GM12878 (cell line): Measurements from ENCODE around the gene AATF. TPM values are rescaled to one million over a fixed set of nuclear protein-coding genes. Genes with fewer than 3 reads are reported as not detected.

ENCODE experiments used
- ATAC-seq: fragments of 200-7000 bp; cut with Tn5 transposase; 3 replicates; pipeline ENCODE4 v1.9.1; 2020; ENCODE audit warnings: mild to moderate bottlenecking, moderate library complexity
- BruUV-seq: library from RNA; stranded (reverse); fragments of 400-500 nt; replicated peaks from 2 replicates; lab custom pipeline; 2021; lab: Mats Ljungman, UMichigan
- CTCF ChIA-PET: fragments of 300-600 bp; sonication (Branson Sonifier 250); formaldehyde crosslinking; extraction: SDS; loops from one replicate; lab custom pipeline; 2021; ENCODE audit warnings: inconsistent platforms; lab: Yijun Ruan, JAX
- POLR2A ChIA-PET: fragments of 350-600 bp; formaldehyde crosslinking; extraction: SDS; loops from one replicate; lab custom pipeline; 2021; ENCODE audit warnings: inconsistent platforms; lab: Charles Lee
- RAD21 ChIA-PET: fragments of 300-600 bp; sonication (Branson Sonifier 250); formaldehyde crosslinking; loops from one replicate; lab custom pipeline; 2023; ENCODE audit warnings: antibody characterized with exemption; ENCODE audit not compliant: unreplicated experiment; lab: Charles Lee
- SMC1A ChIA-PET: fragments of 300-600 bp; sonication (Branson Sonifier 250); formaldehyde crosslinking; loops from one replicate; lab custom pipeline; 2023; ENCODE audit not compliant: unreplicated experiment, uncharacterized antibody; lab: Charles Lee
- DNase-seq: peaks from one replicate; pipeline ENCODE4 v3.0.0-alpha.2; 2011; ENCODE audit warnings: low read depth, low spot score
- FAIRE-seq: peaks from 3 replicates; lab custom pipeline; 2011; peaks lifted over from hg19 to GRCh38; lab: Jason Lieb, UNC
- H2AFZ ChIP-seq: 2 replicates; pipeline ENCODE4 v1.6.0; 2011; ENCODE audit warnings: low read depth, low read length, control low read depth; ENCODE audit not compliant: control insufficient read depth
- H3K27ac ChIP-seq: 2 replicates; pipeline ENCODE4 v1.5.1; 2011; ENCODE audit warnings: control low read depth; ENCODE audit not compliant: control insufficient read depth, insufficient read depth
- H3K27me3 ChIP-seq, 2 experiments: replicated peaks in 1 of 2; 2 replicates each; pipeline versions ENCODE4 v1.6.0 to v1.6.1; 2011; ENCODE audit warnings: low read length in 1 of 2; ENCODE audit not compliant: control insufficient read depth in 2 of 2, insufficient read depth in 2 of 2
- H3K36me3 ChIP-seq, 2 experiments: 2 replicates each; pipeline ENCODE4 v1.5.1; 2011; ENCODE audit warnings: low read length in 1 of 2; ENCODE audit not compliant: control insufficient read depth in 2 of 2, insufficient read depth in 2 of 2
- H3K4me1 ChIP-seq: 2 replicates; pipeline ENCODE4 v1.6.1; 2011; ENCODE audit warnings: mild to moderate bottlenecking, low read length, moderate library complexity, mixed read lengths; ENCODE audit not compliant: control insufficient read depth, insufficient read depth
- H3K4me2 ChIP-seq: 2 replicates; pipeline ENCODE4 v1.6.0; 2011; ENCODE audit warnings: control low read depth; ENCODE audit not compliant: control insufficient read depth, insufficient read depth
- H3K4me3 ChIP-seq: fragments of 200-600 bp; sonication (generic); 2 replicates; pipeline ENCODE4 v1.5.1; 2016
- H3K79me2 ChIP-seq: 2 replicates; pipeline ENCODE4 v1.6.0; 2011; ENCODE audit warnings: low read length; ENCODE audit not compliant: control insufficient read depth, insufficient read depth
- H3K9ac ChIP-seq: 2 replicates; pipeline ENCODE4 v1.8.0; 2011; ENCODE audit warnings: low read length, control low read depth, mixed read lengths; ENCODE audit not compliant: control insufficient read depth, insufficient read depth
- H3K9me3 ChIP-seq: replicated peaks from 3 replicates; pipeline ENCODE4 v1.5.1; 2011; ENCODE audit warnings: mild to moderate bottlenecking, low read length; ENCODE audit not compliant: control insufficient read depth, insufficient read depth
- H4K20me1 ChIP-seq: 2 replicates; pipeline ENCODE4 v1.6.0; 2011; ENCODE audit not compliant: control insufficient read depth, insufficient read depth
- BCLAF1 ChIP-seq: fragments of 450-650 bp; IDR thresholded peaks from 2 replicates; pipeline ENCODE4 v1.6.1; 2017; ENCODE audit warnings: antibody characterized with exemption, mild to moderate bottlenecking, moderate library complexity
- CTCF ChIP-seq, 3 experiments: IDR thresholded peaks in 2 of 3; conservative IDR thresholded peaks in 1 of 3; 2 replicates each; pipeline ENCODE4 v1.5.1; 2011; ENCODE audit warnings: low read depth in 3 of 3, low read length in 3 of 3, mild to moderate bottlenecking in 3 of 3, control low read depth in 2 of 3, moderate library complexity in 2 of 3, inconsistent platforms in 1 of 3, mixed read lengths in 1 of 3; ENCODE audit not compliant: control insufficient read depth in 2 of 3, insufficient read depth in 1 of 3; ENCODE audit errors: extremely low read depth in 1 of 3
- EP300 ChIP-seq, 2 experiments: fragments of 150-350 bp in 1 of 2; IDR thresholded peaks; 2 replicates each; pipeline ENCODE4 v1.6.1; 2011 to 2012; ENCODE audit warnings: low read depth in 2 of 2, low read length in 2 of 2, borderline replicate concordance in 1 of 2, improper control_type of control experiment in 1 of 2, inconsistent platforms in 1 of 2; ENCODE audit not compliant: control insufficient read depth in 1 of 2
- ESRRA ChIP-seq: IDR thresholded peaks from 2 replicates; pipeline ENCODE4 v1.6.1; 2012; ENCODE audit warnings: mild to moderate bottlenecking, low read length, improper control_type of control experiment
- GABPA ChIP-seq: IDR thresholded peaks from 2 replicates; pipeline ENCODE4 v1.6.1; 2014; ENCODE audit warnings: antibody characterized with exemption, low read depth, mild to moderate bottlenecking, inconsistent platforms
- HCFC1 ChIP-seq: fragments of 150-350 bp; IDR thresholded peaks from 2 replicates; pipeline ENCODE4 v1.6.1; 2014; ENCODE audit warnings: low read length
- RELA ChIP-seq: fragments of 450-650 bp; IDR thresholded peaks from 2 replicates; pipeline ENCODE4 v1.8.0; 2014; ENCODE audit warnings: borderline replicate concordance; ENCODE audit not compliant: partially characterized antibody
- RFX5 ChIP-seq: IDR thresholded peaks from 2 replicates; pipeline ENCODE4 v1.6.1; 2011; ENCODE audit warnings: low read depth, low read length, improper control_type of control experiment
- RUNX3 ChIP-seq: IDR thresholded peaks from 2 replicates; pipeline ENCODE4 v1.6.1; 2012; ENCODE audit warnings: low read length, inconsistent platforms
- SUPT20H ChIP-seq: IDR thresholded peaks from 2 replicates; pipeline ENCODE4 v1.6.1; 2011; ENCODE audit warnings: low read depth, mild to moderate bottlenecking, low read length, moderate library complexity, borderline replicate concordance; ENCODE audit not compliant: control insufficient read depth
- TCF3 ChIP-seq: IDR thresholded peaks from 2 replicates; pipeline ENCODE4 v1.6.1; 2012; ENCODE audit warnings: low read depth, mild to moderate bottlenecking, low read length, borderline replicate concordance; ENCODE audit not compliant: insufficient read depth
- TCF7 ChIP-seq: IDR thresholded peaks from 2 replicates; pipeline ENCODE4 v1.6.1; 2014; ENCODE audit warnings: antibody characterized with exemption, borderline replicate concordance
- WRNIP1 ChIP-seq: IDR thresholded peaks from 2 replicates; pipeline ENCODE4 v1.6.1; 2011; ENCODE audit warnings: low read depth, low read length, improper control_type of control experiment, borderline replicate concordance
- ZSCAN29 ChIP-seq: fragments of 450-650 bp; IDR thresholded peaks from 2 replicates; pipeline ENCODE4 v1.6.1; 2017; ENCODE audit warnings: mild to moderate bottlenecking, moderate library complexity
- WGBS: methylation state at CpG from one replicate; pipeline ENCODE4 v1.1.6; 2016; ENCODE audit warnings: low lambda C conversion rate; ENCODE audit not compliant: insufficient replicate concordance, insufficient coverage; ENCODE audit errors: missing lambda C conversion rate; 5-methylcytosine and 5-hydroxymethylcytosine counted together
- in situ Hi-C: fragments of 300-500 bp; cut with MboI; formaldehyde crosslinking; loops from 9 replicates; pipeline ENCODE4 v1.14.3; 2018; ENCODE audit warnings: mixed read lengths
- intact Hi-C: fragments of 100-400 bp; cut with micrococcal nuclease; formaldehyde crosslinking; loops from one replicate; pipeline ENCODE4 v1.14.2; 2022; ENCODE audit not compliant: unreplicated experiment
- polyA plus RNA-seq, 11 experiments: library from polyadenylated mRNA; depleted of rRNA in 4 of 11; unstranded in 6 of 11; stranded (reverse) in 5 of 11; fragments of >200 nt; fragmentation: Nextera tagmentation in 4 of 11; fragmentation: Illumina TruSeq in 1 of 11; extraction: Ambion mirVana in 4 of 11; extraction: Trizol in 1 of 11; gene quantifications; 1 replicate in 1 of 11; 2 replicates in 10 of 11; pipeline versions ENCODE4 v1.2.1 to v1.2.3, GENCODE V29; 2011 to 2016; ENCODE audit warnings: inconsistent platforms in 2 of 11, missing spikeins in 2 of 11, low read depth in 1 of 11
- total RNA-seq, 4 experiments: library from RNA; depleted of rRNA in 3 of 4; stranded (reverse); fragments of >200 nt in 3 of 4; fragmentation: Illumina TruSeq in 1 of 4; extraction: Trizol in 1 of 4; gene quantifications; 2 replicates each; pipeline versions ENCODE4 v1.2.1 to v1.2.3, GENCODE V29; 2013 to 2021

AATF gene
- total and polyA plus RNA-seq, 10 of the 15 experiments (the other 5 are each of a cell fraction or from before 2014, with no cell fraction given), result 36.8 to 110 (median 77.9) TPM

- Histone ChIP-seq H4K20me1 (no peaks in the 10 kb centered on the region), H3K27me3 (no peaks in the 10 kb centered on the region), H3K4me2 (no peak overlapping the region), H3K9me3 (no peaks in the 10 kb centered on the region), H3K9ac (no peak overlapping the region), H3K36me3 (peaks cover 7 to 8% of the 10 kb centered on the region in 2 experiments; a peak in 2 of 4 replicates), H3K79me2 (no peaks in the 10 kb centered on the region), H2AFZ (no peak overlapping the region), H3K4me1 (no peaks in the 10 kb centered on the region), H3K27ac (no peak overlapping the region), H3K4me3 (no peak overlapping the region)
- POLR2A ChIA-PET, result no interaction called here
- no peak for DNase-seq
- in situ Hi-C loops (no loop called here), intact Hi-C loops (no loop called here)
- TF ChIP-seq HCFC1, result no peak
- no peak for TF ChIP-seq EP300 (IDR thresholded peaks at IDR 0.05; ENCODE audit: borderline replicate concordance in 1 of 2, control insufficient read depth in 1 of 2, low read depth in 2 of 2, low read length in 2 of 2)
- TF ChIP-seq GABPA, result no peak
- TF ChIP-seq TCF3, result no peak
- TF ChIP-seq TCF7, result no peak
- no peak for TF ChIP-seq ZSCAN29
- no peak for TF ChIP-seq RELA
- TF ChIP-seq RUNX3, result no peak
- TF ChIP-seq ESRRA, result no peak
- TF ChIP-seq WRNIP1, result no peak
- TF ChIP-seq BCLAF1, result no peak
- no peak for TF ChIP-seq CTCF (IDR thresholded peaks at IDR 0.05 in 2 of 3, conservative IDR thresholded peaks at IDR 0.05 in 1 of 3; ENCODE audit: control insufficient read depth in 2 of 3, extremely low read depth in 1 of 3, insufficient read depth in 1 of 3, low read depth in 3 of 3, low read length in 3 of 3)
- TF ChIP-seq SUPT20H, result no peak
- no peak for TF ChIP-seq RFX5
- SMC1A ChIA-PET, result no interaction called here
- no TSS peak for BruUV-seq
- ATAC-seq, result no peak
- WGBS, result 81% methylated on average over 6 of the region's 6 CpGs
- CTCF ChIA-PET, result interaction anchor here (0.7 to 1.7 kb wide), 3 partner anchors 36 to 129 kb away, joined by 3 to 4 read pairs (median 3); no protein-coding TSS in a partner anchor
- FAIRE-seq, result no peak
- RAD21 ChIA-PET, result no interaction called here
Measured at GRCh38 chr17:37083456-37083855, 134.7 kb downstream of the AATF start.
